SW 1271 (cell line): ENCODE data around the gene SSTR4.

Experiments used
- DNase-seq, 2 experiments: peaks; one replicate each; lab custom pipeline; 2025; lab: John Stamatoyannopoulos, UW

SSTR4 gene

DNA sequence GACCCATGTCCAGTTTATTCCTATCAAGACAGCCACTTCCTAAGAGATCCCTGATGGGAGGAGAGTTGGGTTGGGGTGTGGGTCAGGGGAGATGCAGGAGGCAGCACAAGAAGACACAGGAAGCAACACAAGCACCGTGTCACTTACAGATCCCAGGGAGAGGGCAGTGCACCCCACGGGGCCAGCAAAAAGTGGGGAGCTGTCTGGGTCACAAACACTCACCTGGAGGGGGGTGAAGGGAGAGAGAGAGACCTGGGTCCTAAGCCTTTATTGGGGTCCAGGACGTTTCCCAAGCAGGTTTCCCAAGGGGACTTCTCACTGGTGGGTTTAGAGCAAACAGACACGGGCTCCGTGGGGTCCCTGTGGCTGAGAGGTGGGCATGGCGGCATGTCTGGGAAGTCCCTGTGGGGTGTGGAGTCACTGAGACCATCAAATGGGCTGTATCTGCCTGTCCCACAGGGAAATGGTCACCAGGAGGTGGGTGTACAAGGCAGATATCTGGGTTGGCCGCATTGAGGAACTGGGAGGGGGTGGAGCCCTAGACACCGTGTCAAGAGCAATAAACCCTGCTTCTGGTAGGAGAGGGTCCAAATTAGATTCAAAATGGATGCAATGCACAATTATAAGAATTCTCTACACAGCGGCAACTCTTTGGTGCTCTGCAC, 52.6 kb downstream of the SSTR4 start:
- DNase-seq, result no peak
